WTC11 (cell line): Measurements from ENCODE around the gene GPC5. TPM values are rescaled to one million over a fixed set of nuclear protein-coding genes. Genes with fewer than 3 reads are reported as not detected.

Experiments
- ATAC-seq: fragments of 200-7000 bp; cut with Tn5 transposase; 2 replicates; pipeline ENCODE4 v1.10.0; 2021; ENCODE audit warnings: mild to moderate bottlenecking, moderate library complexity
- CTCF ChIA-PET: fragments of 300-600 bp; sonication (Branson Sonifier 250); formaldehyde crosslinking; loops from one replicate; lab custom pipeline; 2021; ENCODE audit warnings: antibody characterized with exemption; lab: Charles Lee
- POLR2A ChIA-PET: fragments of 350-600 bp; sonication (Branson Sonifier 250); formaldehyde crosslinking; loops from one replicate; lab custom pipeline; 2021; ENCODE audit warnings: antibody characterized with exemption; lab: Charles Lee
- DNase-seq: peaks from one replicate; pipeline ENCODE4 v3.0.0; 2021; ENCODE audit warnings: low spot score
- H3K27ac Mint-ChIP-seq: 2 replicates; pipeline ENCODE4 v1.8.0; 2021; ENCODE audit warnings: mixed read lengths
- H3K27me3 Mint-ChIP-seq: 2 replicates; pipeline ENCODE4 v1.8.0; 2021; ENCODE audit warnings: low read depth, mild to moderate bottlenecking, moderate library complexity, mixed read lengths
- H3K36me3 Mint-ChIP-seq: 2 replicates; pipeline ENCODE4 v1.8.0; 2021; ENCODE audit warnings: mixed read lengths
- H3K4me1 Mint-ChIP-seq: 2 replicates; pipeline ENCODE4 v1.8.0; 2022; ENCODE audit warnings: mixed read lengths
- H3K4me3 Mint-ChIP-seq: 2 replicates; pipeline ENCODE4 v1.8.0; 2021; ENCODE audit warnings: mild to moderate bottlenecking, moderate library complexity, mixed read lengths
- H3K9me3 Mint-ChIP-seq: 2 replicates; pipeline ENCODE4 v1.8.0; 2021; ENCODE audit warnings: mixed read lengths
- ATF1 ChIP-seq: sonication (generic); formaldehyde crosslinking; IDR thresholded peaks from 2 replicates; pipeline ENCODE4 v1.8.1; 2023; ENCODE audit warnings: mild to moderate bottlenecking, moderate library complexity, missing genetic modification reagents
- CREB1 ChIP-seq: sonication (generic); formaldehyde crosslinking; IDR thresholded peaks from 2 replicates; pipeline ENCODE4 v1.8.0; 2023; ENCODE audit warnings: mild to moderate bottlenecking, missing genetic modification reagents
- CREM ChIP-seq: sonication (generic); formaldehyde crosslinking; IDR thresholded peaks from 2 replicates; pipeline ENCODE4 v1.8.1; 2022; ENCODE audit warnings: mild to moderate bottlenecking, missing genetic modification reagents, moderate library complexity
- E2F5 ChIP-seq: sonication (generic); formaldehyde crosslinking; IDR thresholded peaks from 2 replicates; pipeline ENCODE4 v1.8.1; 2022; ENCODE audit warnings: mild to moderate bottlenecking, moderate library complexity, missing genetic modification reagents
- ETV6 ChIP-seq: sonication (generic); formaldehyde crosslinking; IDR thresholded peaks from 2 replicates; pipeline ENCODE4 v1.8.1; 2022; ENCODE audit warnings: mild to moderate bottlenecking, missing genetic modification reagents
- GRHL2 ChIP-seq: fragments of 250-450 bp; sonication (Bioruptor Pico); IDR thresholded peaks from 2 replicates; pipeline ENCODE4 v1.8.0; 2022; ENCODE audit warnings: mild to moderate bottlenecking, moderate library complexity; ENCODE audit not compliant: insufficient replicate concordance, severe bottlenecking
- HMGXB4 ChIP-seq: sonication (generic); formaldehyde crosslinking; IDR thresholded peaks from 2 replicates; pipeline ENCODE4 v1.8.1; 2023; ENCODE audit warnings: mild to moderate bottlenecking, moderate library complexity, missing genetic modification reagents
- IRF2 ChIP-seq: sonication (generic); formaldehyde crosslinking; IDR thresholded peaks from 2 replicates; pipeline ENCODE4 v1.8.0; 2022; ENCODE audit warnings: low read depth, missing genetic modification reagents, borderline replicate concordance
- NFATC4 ChIP-seq: fragments of 250-450 bp; sonication (Bioruptor Pico); IDR thresholded peaks from 2 replicates; pipeline ENCODE4 v1.9.0; 2021; ENCODE audit warnings: mild to moderate bottlenecking
- NFE2L1 ChIP-seq: sonication (generic); formaldehyde crosslinking; IDR thresholded peaks from 2 replicates; pipeline ENCODE4 v1.8.1; 2023; ENCODE audit warnings: missing genetic modification reagents
- NR1H2 ChIP-seq: sonication (generic); formaldehyde crosslinking; IDR thresholded peaks from 2 replicates; pipeline ENCODE4 v1.9.0; 2021; ENCODE audit warnings: mild to moderate bottlenecking, moderate library complexity, missing genetic modification reagents
- SP1 ChIP-seq: sonication (generic); formaldehyde crosslinking; conservative IDR thresholded peaks from 2 replicates; pipeline ENCODE4 v1.8.1; 2022; ENCODE audit warnings: missing genetic modification reagents
- TCF7 ChIP-seq: sonication (generic); formaldehyde crosslinking; IDR thresholded peaks from 2 replicates; pipeline ENCODE4 v1.8.0; 2022; ENCODE audit warnings: mild to moderate bottlenecking, low read depth, missing genetic modification reagents, moderate library complexity
- TEAD1 ChIP-seq: sonication (generic); formaldehyde crosslinking; IDR thresholded peaks from 2 replicates; pipeline ENCODE4 v1.8.0; 2022; ENCODE audit warnings: mild to moderate bottlenecking, missing genetic modification reagents
- ZBTB21 ChIP-seq: sonication (generic); formaldehyde crosslinking; IDR thresholded peaks from 2 replicates; pipeline ENCODE4 v1.8.1; 2023; ENCODE audit warnings: mild to moderate bottlenecking, missing genetic modification reagents, borderline replicate concordance
- ZNF121 ChIP-seq: sonication (generic); formaldehyde crosslinking; IDR thresholded peaks from 2 replicates; pipeline ENCODE4 v1.8.0; 2023; ENCODE audit warnings: missing genetic modification reagents
- ZNF317 ChIP-seq: sonication (generic); formaldehyde crosslinking; IDR thresholded peaks from 2 replicates; pipeline ENCODE4 v1.8.1; 2023; ENCODE audit warnings: low read depth, mild to moderate bottlenecking, moderate library complexity, missing genetic modification reagents, borderline replicate concordance
- total RNA-seq: library from RNA; stranded (reverse); gene quantifications from 3 replicates; pipeline ENCODE4 v1.2.3, GENCODE V29; 2021
- TF ChIP-seq, protein P1 (sequence below): sonication (generic); formaldehyde crosslinking; IDR thresholded peaks from 2 replicates; pipeline ENCODE4 v1.8.0; 2022; ENCODE audit warnings: mild to moderate bottlenecking, missing genetic modification reagents
- TF ChIP-seq, protein P2 (sequence below): sonication (generic); formaldehyde crosslinking; IDR thresholded peaks from 2 replicates; pipeline ENCODE4 v1.8.0; 2022; ENCODE audit warnings: mild to moderate bottlenecking, missing genetic modification reagents
- TF ChIP-seq, protein P3 (sequence below): sonication (generic); formaldehyde crosslinking; IDR thresholded peaks from 2 replicates; pipeline ENCODE4 v1.8.0; 2023; ENCODE audit warnings: missing genetic modification reagents
- TF ChIP-seq, protein P4 (sequence below): sonication (generic); formaldehyde crosslinking; IDR thresholded peaks from 2 replicates; pipeline ENCODE4 v1.8.0; 2022; ENCODE audit warnings: mild to moderate bottlenecking, missing genetic modification reagents
- TF ChIP-seq, protein P5 (sequence below): sonication (generic); formaldehyde crosslinking; IDR thresholded peaks from 2 replicates; pipeline ENCODE4 v1.8.1; 2023; ENCODE audit warnings: mild to moderate bottlenecking, missing genetic modification reagents
- TF ChIP-seq, protein P6 (sequence below): fragments of 250-450 bp; sonication (Bioruptor Pico); IDR thresholded peaks from 2 replicates; pipeline ENCODE4 v1.9.0; 2021; ENCODE audit warnings: mild to moderate bottlenecking, borderline replicate concordance

The GPC5 gene
- total RNA-seq, 1 experiment from 2014 or later = 0.46 TPM

DNA sequence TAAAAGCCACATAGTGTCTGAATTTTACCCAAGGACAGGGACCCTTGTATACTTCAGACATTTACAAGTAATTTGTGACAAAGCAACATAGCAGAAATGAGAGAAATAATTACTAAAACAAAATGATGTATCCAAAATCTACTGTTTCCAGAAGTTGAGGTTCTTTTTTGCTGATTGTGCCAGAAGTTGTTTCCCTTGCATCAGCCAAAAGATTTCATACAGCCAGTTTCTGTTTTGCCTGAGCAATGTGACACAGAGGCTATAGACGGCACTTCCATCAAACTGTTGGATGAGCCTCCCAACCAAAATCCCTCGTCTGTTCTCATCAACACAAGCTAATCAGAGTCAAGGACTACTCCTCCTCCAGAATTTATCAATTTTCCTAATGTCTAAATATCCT is 915.0 kb downstream of the GPC5 start:
- no peak overlapping the region for H3K4me3 Mint-ChIP-seq
- no peak for TF ChIP-seq NR1H2 (CRISPR knock-in tag)
- TF ChIP-seq ATF1 = no peak
- TF ChIP-seq, protein P1, sequence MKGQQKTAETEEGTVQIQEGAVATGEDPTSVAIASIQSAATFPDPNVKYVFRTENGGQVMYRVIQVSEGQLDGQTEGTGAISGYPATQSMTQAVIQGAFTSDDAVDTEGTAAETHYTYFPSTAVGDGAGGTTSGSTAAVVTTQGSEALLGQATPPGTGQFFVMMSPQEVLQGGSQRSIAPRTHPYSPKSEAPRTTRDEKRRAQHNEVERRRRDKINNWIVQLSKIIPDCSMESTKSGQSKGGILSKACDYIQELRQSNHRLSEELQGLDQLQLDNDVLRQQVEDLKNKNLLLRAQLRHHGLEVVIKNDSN = no peak
- TF ChIP-seq CREM (CRISPR knock-in tag) = no peak
- TF ChIP-seq GRHL2 = no peak
- TF ChIP-seq ZNF121 (CRISPR knock-in tag) = no peak
- no peak for TF ChIP-seq HMGXB4 (CRISPR knock-in tag)
- no peak for TF ChIP-seq E2F5 (CRISPR knock-in tag)
- no peak for TF ChIP-seq TEAD1 (CRISPR knock-in tag)
- no peak for TF ChIP-seq IRF2 (CRISPR knock-in tag)
- TF ChIP-seq, protein P2, sequence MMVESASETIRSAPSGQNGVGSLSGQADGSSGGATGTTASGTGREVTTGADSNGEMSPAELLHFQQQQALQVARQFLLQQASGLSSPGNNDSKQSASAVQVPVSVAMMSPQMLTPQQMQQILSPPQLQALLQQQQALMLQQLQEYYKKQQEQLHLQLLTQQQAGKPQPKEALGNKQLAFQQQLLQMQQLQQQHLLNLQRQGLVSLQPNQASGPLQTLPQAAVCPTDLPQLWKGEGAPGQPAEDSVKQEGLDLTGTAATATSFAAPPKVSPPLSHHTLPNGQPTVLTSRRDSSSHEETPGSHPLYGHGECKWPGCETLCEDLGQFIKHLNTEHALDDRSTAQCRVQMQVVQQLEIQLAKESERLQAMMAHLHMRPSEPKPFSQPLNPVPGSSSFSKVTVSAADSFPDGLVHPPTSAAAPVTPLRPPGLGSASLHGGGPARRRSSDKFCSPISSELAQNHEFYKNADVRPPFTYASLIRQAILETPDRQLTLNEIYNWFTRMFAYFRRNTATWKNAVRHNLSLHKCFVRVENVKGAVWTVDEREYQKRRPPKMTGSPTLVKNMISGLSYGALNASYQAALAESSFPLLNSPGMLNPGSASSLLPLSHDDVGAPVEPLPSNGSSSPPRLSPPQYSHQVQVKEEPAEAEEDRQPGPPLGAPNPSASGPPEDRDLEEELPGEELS (CRISPR knock-in tag) = no peak
- TF ChIP-seq NFATC4 (CRISPR knock-in tag) = no peak
- no peaks in the 10 kb centered on the region for H3K4me1 Mint-ChIP-seq
- no peaks in the 10 kb centered on the region for H3K9me3 Mint-ChIP-seq
- no peak for ATAC-seq
- ChIA-PET CTCF (no interaction called here), POLR2A (no interaction called here)
- no peak for DNase-seq
- no peak overlapping the region for H3K27ac Mint-ChIP-seq
- H3K36me3 Mint-ChIP-seq = no peaks in the 10 kb centered on the region
- no peaks in the 10 kb centered on the region for H3K27me3 Mint-ChIP-seq

GRCh38 chr13:92315265-92315664 is 916.8 kb downstream of the GPC5 start:
- no peak overlapping the region for H3K27ac Mint-ChIP-seq
- no peaks in the 10 kb centered on the region for H3K9me3 Mint-ChIP-seq
- TF ChIP-seq ZBTB21 (CRISPR knock-in tag) = no peak
- TF ChIP-seq, protein P3, sequence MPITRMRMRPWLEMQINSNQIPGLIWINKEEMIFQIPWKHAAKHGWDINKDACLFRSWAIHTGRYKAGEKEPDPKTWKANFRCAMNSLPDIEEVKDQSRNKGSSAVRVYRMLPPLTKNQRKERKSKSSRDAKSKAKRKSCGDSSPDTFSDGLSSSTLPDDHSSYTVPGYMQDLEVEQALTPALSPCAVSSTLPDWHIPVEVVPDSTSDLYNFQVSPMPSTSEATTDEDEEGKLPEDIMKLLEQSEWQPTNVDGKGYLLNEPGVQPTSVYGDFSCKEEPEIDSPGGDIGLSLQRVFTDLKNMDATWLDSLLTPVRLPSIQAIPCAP = no peak
- no peak for TF ChIP-seq TCF7 (CRISPR knock-in tag)
- TF ChIP-seq, protein P4, sequence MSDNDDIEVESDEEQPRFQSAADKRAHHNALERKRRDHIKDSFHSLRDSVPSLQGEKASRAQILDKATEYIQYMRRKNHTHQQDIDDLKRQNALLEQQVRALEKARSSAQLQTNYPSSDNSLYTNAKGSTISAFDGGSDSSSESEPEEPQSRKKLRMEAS (CRISPR knock-in tag) = no peak
- TF ChIP-seq, protein P5, sequence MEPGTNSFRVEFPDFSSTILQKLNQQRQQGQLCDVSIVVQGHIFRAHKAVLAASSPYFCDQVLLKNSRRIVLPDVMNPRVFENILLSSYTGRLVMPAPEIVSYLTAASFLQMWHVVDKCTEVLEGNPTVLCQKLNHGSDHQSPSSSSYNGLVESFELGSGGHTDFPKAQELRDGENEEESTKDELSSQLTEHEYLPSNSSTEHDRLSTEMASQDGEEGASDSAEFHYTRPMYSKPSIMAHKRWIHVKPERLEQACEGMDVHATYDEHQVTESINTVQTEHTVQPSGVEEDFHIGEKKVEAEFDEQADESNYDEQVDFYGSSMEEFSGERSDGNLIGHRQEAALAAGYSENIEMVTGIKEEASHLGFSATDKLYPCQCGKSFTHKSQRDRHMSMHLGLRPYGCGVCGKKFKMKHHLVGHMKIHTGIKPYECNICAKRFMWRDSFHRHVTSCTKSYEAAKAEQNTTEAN (CRISPR knock-in tag) = no peak
- TF ChIP-seq NFE2L1 (CRISPR knock-in tag) = no peak
- TF ChIP-seq, protein P6, sequence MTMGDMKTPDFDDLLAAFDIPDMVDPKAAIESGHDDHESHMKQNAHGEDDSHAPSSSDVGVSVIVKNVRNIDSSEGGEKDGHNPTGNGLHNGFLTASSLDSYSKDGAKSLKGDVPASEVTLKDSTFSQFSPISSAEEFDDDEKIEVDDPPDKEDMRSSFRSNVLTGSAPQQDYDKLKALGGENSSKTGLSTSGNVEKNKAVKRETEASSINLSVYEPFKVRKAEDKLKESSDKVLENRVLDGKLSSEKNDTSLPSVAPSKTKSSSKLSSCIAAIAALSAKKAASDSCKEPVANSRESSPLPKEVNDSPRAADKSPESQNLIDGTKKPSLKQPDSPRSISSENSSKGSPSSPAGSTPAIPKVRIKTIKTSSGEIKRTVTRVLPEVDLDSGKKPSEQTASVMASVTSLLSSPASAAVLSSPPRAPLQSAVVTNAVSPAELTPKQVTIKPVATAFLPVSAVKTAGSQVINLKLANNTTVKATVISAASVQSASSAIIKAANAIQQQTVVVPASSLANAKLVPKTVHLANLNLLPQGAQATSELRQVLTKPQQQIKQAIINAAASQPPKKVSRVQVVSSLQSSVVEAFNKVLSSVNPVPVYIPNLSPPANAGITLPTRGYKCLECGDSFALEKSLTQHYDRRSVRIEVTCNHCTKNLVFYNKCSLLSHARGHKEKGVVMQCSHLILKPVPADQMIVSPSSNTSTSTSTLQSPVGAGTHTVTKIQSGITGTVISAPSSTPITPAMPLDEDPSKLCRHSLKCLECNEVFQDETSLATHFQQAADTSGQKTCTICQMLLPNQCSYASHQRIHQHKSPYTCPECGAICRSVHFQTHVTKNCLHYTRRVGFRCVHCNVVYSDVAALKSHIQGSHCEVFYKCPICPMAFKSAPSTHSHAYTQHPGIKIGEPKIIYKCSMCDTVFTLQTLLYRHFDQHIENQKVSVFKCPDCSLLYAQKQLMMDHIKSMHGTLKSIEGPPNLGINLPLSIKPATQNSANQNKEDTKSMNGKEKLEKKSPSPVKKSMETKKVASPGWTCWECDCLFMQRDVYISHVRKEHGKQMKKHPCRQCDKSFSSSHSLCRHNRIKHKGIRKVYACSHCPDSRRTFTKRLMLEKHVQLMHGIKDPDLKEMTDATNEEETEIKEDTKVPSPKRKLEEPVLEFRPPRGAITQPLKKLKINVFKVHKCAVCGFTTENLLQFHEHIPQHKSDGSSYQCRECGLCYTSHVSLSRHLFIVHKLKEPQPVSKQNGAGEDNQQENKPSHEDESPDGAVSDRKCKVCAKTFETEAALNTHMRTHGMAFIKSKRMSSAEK = no peak
- no peak for TF ChIP-seq CREB1
- TF ChIP-seq ZNF317 (CRISPR knock-in tag) = no peak
- no peak for TF ChIP-seq ETV6 (CRISPR knock-in tag)
- TF ChIP-seq SP1 (CRISPR knock-in tag) = no peak
- H3K4me3 Mint-ChIP-seq = no peak overlapping the region
- H3K27me3 Mint-ChIP-seq = no peaks in the 10 kb centered on the region
- no peaks in the 10 kb centered on the region for H3K4me1 Mint-ChIP-seq
- H3K36me3 Mint-ChIP-seq = no peaks in the 10 kb centered on the region
- DNase-seq (no peak), ATAC-seq (no peak)
- ChIA-PET CTCF (no interaction called here), POLR2A (no interaction called here)
